HepG2 (cell line): ENCODE results near the gene ZNF764. TPM values are rescaled to one million over a fixed set of nuclear protein-coding genes. Genes with fewer than 3 reads are reported as not detected.
A peak's percentile ranks its signal among the peaks of the same experiment; 100 is the strongest.

Source experiments
- BHLHE40 ChIP-seq: IDR thresholded peaks from 2 replicates; pipeline ENCODE4 v1.6.1; 2011; ENCODE audit warnings: low read length, improper control_type of control experiment
- DNMT1 ChIP-seq: sonication (generic); formaldehyde crosslinking; IDR thresholded peaks from 2 replicates; pipeline ENCODE4 v1.5.1; 2020; ENCODE audit warnings: mild to moderate bottlenecking, missing genetic modification reagents
- DNMT3B ChIP-seq: conservative IDR thresholded peaks from 2 replicates; pipeline ENCODE4 v1.6.1; 2016; ENCODE audit warnings: missing biosample characterization, control low read depth
- EHMT2 ChIP-seq: fragments of 200-600 bp; sonication (generic); IDR thresholded peaks from 2 replicates; pipeline ENCODE4 v1.7.0; 2017; ENCODE audit warnings: antibody characterized with exemption, low read depth, low read length, borderline replicate concordance
- HDAC2 ChIP-seq: sonication (generic); formaldehyde crosslinking; IDR thresholded peaks from 2 replicates; pipeline ENCODE4 v1.4.0; 2020; ENCODE audit warnings: missing genetic modification reagents
- JDP2 ChIP-seq: sonication (generic); formaldehyde crosslinking; IDR thresholded peaks from 2 replicates; pipeline ENCODE4 v1.8.1; 2022; ENCODE audit warnings: missing genetic modification reagents, borderline replicate concordance
- KLF11 ChIP-seq: IDR thresholded peaks from 2 replicates; pipeline ENCODE4 v1.6.1; 2016; ENCODE audit warnings: missing compliant biosample characterization
- KLF9 ChIP-seq: IDR thresholded peaks from 2 replicates; pipeline ENCODE4 v1.6.1; 2016; ENCODE audit warnings: low read depth
- KMT2A ChIP-seq: sonication (generic); formaldehyde crosslinking; IDR thresholded peaks from 2 replicates; pipeline ENCODE4 v1.4.0; 2020; ENCODE audit warnings: missing genetic modification reagents
- NR3C1 ChIP-seq: sonication (generic); formaldehyde crosslinking; IDR thresholded peaks from 2 replicates; pipeline ENCODE4 v1.4.0; 2020; ENCODE audit warnings: missing genetic modification reagents
- PHF20 ChIP-seq: sonication (generic); formaldehyde crosslinking; IDR thresholded peaks from 2 replicates; pipeline ENCODE4 v1.5.0; 2020; ENCODE audit warnings: mild to moderate bottlenecking, missing genetic modification reagents
- PRMT3 ChIP-seq: sonication (generic); formaldehyde crosslinking; IDR thresholded peaks from 2 replicates; pipeline ENCODE4 v1.8.1; 2022; ENCODE audit warnings: low read depth, mild to moderate bottlenecking, moderate library complexity, missing genetic modification reagents, borderline replicate concordance
- SAFB2 ChIP-seq: sonication (generic); formaldehyde crosslinking; IDR thresholded peaks from 2 replicates; pipeline ENCODE4 v1.5.1; 2020; ENCODE audit warnings: missing genetic modification reagents, low read depth, mild to moderate bottlenecking, borderline replicate concordance
- SP5 ChIP-seq: IDR thresholded peaks from 2 replicates; pipeline ENCODE4 v1.6.1; 2016; ENCODE audit warnings: low read depth, borderline replicate concordance
- SPEN ChIP-seq: sonication (generic); formaldehyde crosslinking; IDR thresholded peaks from 2 replicates; pipeline ENCODE4 v1.5.1; 2020; ENCODE audit warnings: low read depth, mild to moderate bottlenecking, missing genetic modification reagents
- THYN1 ChIP-seq: sonication (generic); formaldehyde crosslinking; IDR thresholded peaks from 2 replicates; pipeline ENCODE4 v1.8.1; 2023; ENCODE audit warnings: low read depth, mild to moderate bottlenecking, moderate library complexity, missing genetic modification reagents, borderline replicate concordance
- TMF1 ChIP-seq: sonication (generic); formaldehyde crosslinking; IDR thresholded peaks from 2 replicates; pipeline ENCODE4 v1.8.1; 2022; ENCODE audit warnings: low read depth, missing genetic modification reagents
- ZFP36L1 ChIP-seq: sonication (generic); formaldehyde crosslinking; IDR thresholded peaks from 2 replicates; pipeline ENCODE4 v1.8.0; 2022; ENCODE audit warnings: mild to moderate bottlenecking, missing genetic modification reagents, moderate library complexity
- ZNF350 ChIP-seq: sonication (generic); formaldehyde crosslinking; IDR thresholded peaks from 2 replicates; pipeline ENCODE4 v1.4.0; 2020; ENCODE audit warnings: mild to moderate bottlenecking, low read depth, missing genetic modification reagents, borderline replicate concordance
- ZNF451 ChIP-seq: sonication (generic); formaldehyde crosslinking; IDR thresholded peaks from 2 replicates; pipeline ENCODE4 v1.5.0; 2020; ENCODE audit warnings: mild to moderate bottlenecking, missing genetic modification reagents
- polyA plus RNA-seq, 8 experiments: library from polyadenylated mRNA; depleted of rRNA in 3 of 8; stranded (reverse) in 7 of 8; unstranded in 1 of 8; fragments of >200 nt; fragmentation: Illumina TruSeq in 4 of 8; extraction: Trizol in 4 of 8; gene quantifications; 2 replicates each; pipeline versions ENCODE4 v1.2.1 to v1.2.3, GENCODE V29; 2011 to 2016; ENCODE audit warnings: low read depth in 4 of 8, missing spikeins in 1 of 8, mixed read lengths in 1 of 8; ENCODE audit not compliant: insufficient read depth in 1 of 8
- total RNA-seq, 5 experiments: library from RNA; depleted of rRNA; stranded (reverse); fragments of >200 nt; fragmentation: Illumina TruSeq; extraction: Trizol; gene quantifications; 2 replicates each; pipeline ENCODE4 v1.2.3, GENCODE V29; 2016; ENCODE audit warnings: low read depth in 1 of 5
- TF ChIP-seq, protein P1 (sequence below): sonication (generic); formaldehyde crosslinking; IDR thresholded peaks from 2 replicates; pipeline ENCODE4 v1.4.0; 2020; ENCODE audit warnings: missing genetic modification reagents, borderline replicate concordance
- TF ChIP-seq, protein P2 (sequence below): sonication (generic); formaldehyde crosslinking; IDR thresholded peaks from 2 replicates; pipeline ENCODE4 v1.4.0; 2020; ENCODE audit warnings: missing genetic modification reagents
- TF ChIP-seq, protein P3 (sequence below): IDR thresholded peaks from 2 replicates; pipeline ENCODE4 v1.6.1; 2016; ENCODE audit warnings: low read depth, borderline replicate concordance
- TF ChIP-seq, protein P4 (sequence below): sonication (generic); formaldehyde crosslinking; conservative IDR thresholded peaks from 2 replicates; pipeline ENCODE4 v1.8.0; 2022; ENCODE audit warnings: low read depth, missing genetic modification reagents
- TF ChIP-seq, protein P5 (sequence below): sonication (generic); formaldehyde crosslinking; IDR thresholded peaks from 2 replicates; pipeline ENCODE4 v1.4.0; 2020; ENCODE audit warnings: missing genetic modification reagents

The ZNF764 gene
- total and polyA plus RNA-seq, 2 of the 13 experiments (the other 11 are each of a cell fraction or from before 2014, with no cell fraction given): 4.1 to 9.1 TPM

DNA sequence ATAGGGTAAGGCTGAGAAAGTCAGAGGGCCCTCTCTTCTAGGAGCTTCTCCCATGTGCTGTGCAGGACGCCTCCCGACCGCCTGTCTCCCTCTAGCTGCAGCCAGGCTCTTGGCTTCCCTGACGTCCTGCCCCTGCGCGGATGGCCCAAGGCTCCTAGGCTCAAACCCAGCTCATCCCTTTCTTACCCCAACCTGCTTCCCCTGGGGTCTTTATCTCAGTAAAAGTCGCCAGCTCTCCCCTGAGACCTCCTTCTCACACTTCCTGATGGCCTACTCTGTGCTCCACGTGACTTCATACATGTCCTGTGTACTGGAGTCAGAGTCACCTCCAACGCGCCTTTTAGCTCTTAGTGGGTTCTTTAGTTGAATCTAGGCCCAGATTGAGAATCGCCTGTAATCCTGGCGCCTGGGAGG lies 22.4 kb downstream of the ZNF764 start (continued):
- TF ChIP-seq BHLHE40 (no peak), EHMT2 (no peak), ZNF350 (CRISPR knock-in tag) (no peak), DNMT3B (CRISPR knock-in tag) (peak; percentile 77; the same call in 1 of the 2 replicates), PHF20 (no peak), SP5 (CRISPR knock-in tag) (peak; percentile 56; the same call in 1 of the 2 replicates), THYN1 (no peak), SAFB2 (CRISPR knock-in tag) (peak; percentile 87; the same call in 1 of the 2 replicates), DNMT1 (CRISPR knock-in tag) (peak; percentile 76; the same call in 1 of the 2 replicates), KMT2A (CRISPR knock-in tag) (peak; percentile 54), SPEN (CRISPR knock-in tag) (peak; percentile 91), ZFP36L1 (no peak), KLF9 (CRISPR knock-in tag) (no peak), NR3C1 (no peak), JDP2 (no peak), TMF1 (CRISPR knock-in tag) (no peak), ZNF451 (CRISPR knock-in tag) (0 out of 2 replicates have a peak, but pooled peaks have one; percentile 54), HDAC2 (CRISPR knock-in tag) (peak; percentile 77), PRMT3 (CRISPR knock-in tag) (no peak), KLF11 (CRISPR knock-in tag) (no peak)
- TF ChIP-seq, protein P1, sequence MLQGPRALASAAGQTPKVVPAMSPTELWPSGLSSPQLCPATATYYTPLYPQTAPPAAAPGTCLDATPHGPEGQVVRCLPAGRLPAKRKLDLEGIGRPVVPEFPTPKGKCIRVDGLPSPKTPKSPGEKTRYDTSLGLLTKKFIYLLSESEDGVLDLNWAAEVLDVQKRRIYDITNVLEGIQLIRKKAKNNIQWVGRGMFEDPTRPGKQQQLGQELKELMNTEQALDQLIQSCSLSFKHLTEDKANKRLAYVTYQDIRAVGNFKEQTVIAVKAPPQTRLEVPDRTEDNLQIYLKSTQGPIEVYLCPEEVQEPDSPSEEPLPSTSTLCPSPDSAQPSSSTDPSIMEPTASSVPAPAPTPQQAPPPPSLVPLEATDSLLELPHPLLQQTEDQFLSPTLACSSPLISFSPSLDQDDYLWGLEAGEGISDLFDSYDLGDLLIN (CRISPR knock-in tag): no peak
- TF ChIP-seq, protein P2, sequence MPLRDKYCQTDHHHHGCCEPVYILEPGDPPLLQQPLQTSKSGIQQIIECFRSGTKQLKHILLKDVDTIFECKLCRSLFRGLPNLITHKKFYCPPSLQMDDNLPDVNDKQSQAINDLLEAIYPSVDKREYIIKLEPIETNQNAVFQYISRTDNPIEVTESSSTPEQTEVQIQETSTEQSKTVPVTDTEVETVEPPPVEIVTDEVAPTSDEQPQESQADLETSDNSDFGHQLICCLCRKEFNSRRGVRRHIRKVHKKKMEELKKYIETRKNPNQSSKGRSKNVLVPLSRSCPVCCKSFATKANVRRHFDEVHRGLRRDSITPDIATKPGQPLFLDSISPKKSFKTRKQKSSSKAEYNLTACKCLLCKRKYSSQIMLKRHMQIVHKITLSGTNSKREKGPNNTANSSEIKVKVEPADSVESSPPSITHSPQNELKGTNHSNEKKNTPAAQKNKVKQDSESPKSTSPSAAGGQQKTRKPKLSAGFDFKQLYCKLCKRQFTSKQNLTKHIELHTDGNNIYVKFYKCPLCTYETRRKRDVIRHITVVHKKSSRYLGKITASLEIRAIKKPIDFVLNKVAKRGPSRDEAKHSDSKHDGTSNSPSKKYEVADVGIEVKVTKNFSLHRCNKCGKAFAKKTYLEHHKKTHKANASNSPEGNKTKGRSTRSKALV (CRISPR knock-in tag): no peak
- TF ChIP-seq, protein P3, sequence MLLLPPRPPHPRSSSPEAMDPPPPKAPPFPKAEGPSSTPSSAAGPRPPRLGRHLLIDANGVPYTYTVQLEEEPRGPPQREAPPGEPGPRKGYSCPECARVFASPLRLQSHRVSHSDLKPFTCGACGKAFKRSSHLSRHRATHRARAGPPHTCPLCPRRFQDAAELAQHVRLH (CRISPR knock-in tag): 0 out of 2 replicates have a peak, but pooled peaks have one; percentile 58
- TF ChIP-seq, protein P4, sequence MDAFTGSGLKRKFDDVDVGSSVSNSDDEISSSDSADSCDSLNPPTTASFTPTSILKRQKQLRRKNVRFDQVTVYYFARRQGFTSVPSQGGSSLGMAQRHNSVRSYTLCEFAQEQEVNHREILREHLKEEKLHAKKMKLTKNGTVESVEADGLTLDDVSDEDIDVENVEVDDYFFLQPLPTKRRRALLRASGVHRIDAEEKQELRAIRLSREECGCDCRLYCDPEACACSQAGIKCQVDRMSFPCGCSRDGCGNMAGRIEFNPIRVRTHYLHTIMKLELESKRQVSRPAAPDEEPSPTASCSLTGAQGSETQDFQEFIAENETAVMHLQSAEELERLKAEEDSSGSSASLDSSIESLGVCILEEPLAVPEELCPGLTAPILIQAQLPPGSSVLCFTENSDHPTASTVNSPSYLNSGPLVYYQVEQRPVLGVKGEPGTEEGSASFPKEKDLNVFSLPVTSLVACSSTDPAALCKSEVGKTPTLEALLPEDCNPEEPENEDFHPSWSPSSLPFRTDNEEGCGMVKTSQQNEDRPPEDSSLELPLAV (CRISPR knock-in tag): no peak
- TF ChIP-seq, protein P5, sequence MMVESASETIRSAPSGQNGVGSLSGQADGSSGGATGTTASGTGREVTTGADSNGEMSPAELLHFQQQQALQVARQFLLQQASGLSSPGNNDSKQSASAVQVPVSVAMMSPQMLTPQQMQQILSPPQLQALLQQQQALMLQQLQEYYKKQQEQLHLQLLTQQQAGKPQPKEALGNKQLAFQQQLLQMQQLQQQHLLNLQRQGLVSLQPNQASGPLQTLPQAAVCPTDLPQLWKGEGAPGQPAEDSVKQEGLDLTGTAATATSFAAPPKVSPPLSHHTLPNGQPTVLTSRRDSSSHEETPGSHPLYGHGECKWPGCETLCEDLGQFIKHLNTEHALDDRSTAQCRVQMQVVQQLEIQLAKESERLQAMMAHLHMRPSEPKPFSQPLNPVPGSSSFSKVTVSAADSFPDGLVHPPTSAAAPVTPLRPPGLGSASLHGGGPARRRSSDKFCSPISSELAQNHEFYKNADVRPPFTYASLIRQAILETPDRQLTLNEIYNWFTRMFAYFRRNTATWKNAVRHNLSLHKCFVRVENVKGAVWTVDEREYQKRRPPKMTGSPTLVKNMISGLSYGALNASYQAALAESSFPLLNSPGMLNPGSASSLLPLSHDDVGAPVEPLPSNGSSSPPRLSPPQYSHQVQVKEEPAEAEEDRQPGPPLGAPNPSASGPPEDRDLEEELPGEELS (CRISPR knock-in tag): peak; percentile 55
